Myocyte (in vitro differentiated cells): ENCODE measurements around the gene CDH4. TPM values are rescaled to one million over a fixed set of nuclear protein-coding genes. Genes with fewer than 3 reads are reported as not detected.

Experiments used
- DNase-seq: peaks from one replicate; pipeline ENCODE4 v3.0.0-alpha.2; 2012; ENCODE audit warnings: low read depth
- total RNA-seq: library from RNA; depleted of rRNA; stranded (reverse); fragments of >200 nt; gene quantifications from 2 replicates; pipeline ENCODE4 v1.2.3, GENCODE V29; 2014

Gene CDH4
- total RNA-seq, 1 donor from 2014 or later: 0.45 TPM

DNA sequence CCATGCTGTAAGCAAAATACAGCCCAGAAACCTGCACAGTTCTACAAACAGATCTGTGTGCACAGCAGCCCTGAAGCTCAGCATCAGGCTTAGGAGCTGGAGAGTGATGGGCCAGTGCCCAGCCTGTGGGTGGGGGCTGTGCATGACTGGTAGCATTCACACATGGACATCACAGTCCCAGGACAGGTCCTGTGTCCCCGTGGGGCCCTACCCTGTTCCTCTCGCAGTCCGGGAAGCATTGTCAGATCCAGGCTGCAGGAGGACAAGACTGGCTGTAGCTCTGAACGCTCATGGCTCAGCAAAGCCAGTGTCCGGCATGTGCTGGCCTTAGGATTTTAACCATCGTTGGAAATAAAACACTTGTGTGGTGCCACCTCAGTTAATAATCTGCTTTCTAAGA, 234.1 kb downstream of the CDH4 start:
- DNase-seq: no peak

- no peak for DNase-seq
These were observed 235.4 kb downstream of the CDH4 start for GRCh38 chr20:61487346-61487996.

GRCh38 chr20:61487997-61488371, 235.9 kb downstream of the CDH4 start:
- DNase-seq: no peak

- DNase-seq: no peak
These were observed 238.7 kb downstream of the CDH4 start for GRCh38 chr20:61490721-61491120.

GRCh38 chr20:61492065-61492464, 240.0 kb downstream of the CDH4 start:
- DNase-seq: no peak

DNA sequence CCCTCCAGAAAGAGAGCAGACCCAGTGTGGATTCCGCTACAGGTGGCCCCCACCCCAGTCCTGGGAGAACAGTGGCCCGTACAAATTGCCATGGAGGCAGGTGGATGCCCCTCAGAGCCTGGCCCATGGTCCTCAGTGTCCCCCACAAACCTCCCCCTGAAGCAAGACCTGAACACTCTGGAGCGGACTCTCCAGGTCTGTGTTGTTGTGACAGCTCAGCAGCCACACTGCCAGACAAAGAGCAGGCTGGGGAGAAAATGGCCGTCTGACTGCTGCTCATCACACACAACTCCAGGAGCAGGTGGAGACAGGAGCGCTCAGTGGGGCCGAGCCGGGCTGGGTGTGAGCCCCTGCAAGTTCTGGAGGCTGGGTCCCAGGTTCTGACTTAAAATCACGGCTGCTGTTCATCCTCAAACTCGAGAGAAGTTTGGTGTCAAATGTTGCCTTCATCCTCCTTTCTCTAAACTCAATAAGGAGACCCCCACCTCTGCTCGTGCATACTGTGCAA, 241.8 kb downstream of the CDH4 start:
- no peak for DNase-seq

- DNase-seq: no peak
These were observed 242.9 kb downstream of the CDH4 start for GRCh38 chr20:61494763-61495575.

GRCh38 chr20:61497029-61497627, 245.1 kb downstream of the CDH4 start:
- DNase-seq: no peak

GRCh38 chr20:61499859-61500554, 247.9 kb downstream of the CDH4 start:
- DNase-seq: no peak

GRCh38 chr20:61500791-61501321, 248.8 kb downstream of the CDH4 start:
- no peak for DNase-seq

DNA sequence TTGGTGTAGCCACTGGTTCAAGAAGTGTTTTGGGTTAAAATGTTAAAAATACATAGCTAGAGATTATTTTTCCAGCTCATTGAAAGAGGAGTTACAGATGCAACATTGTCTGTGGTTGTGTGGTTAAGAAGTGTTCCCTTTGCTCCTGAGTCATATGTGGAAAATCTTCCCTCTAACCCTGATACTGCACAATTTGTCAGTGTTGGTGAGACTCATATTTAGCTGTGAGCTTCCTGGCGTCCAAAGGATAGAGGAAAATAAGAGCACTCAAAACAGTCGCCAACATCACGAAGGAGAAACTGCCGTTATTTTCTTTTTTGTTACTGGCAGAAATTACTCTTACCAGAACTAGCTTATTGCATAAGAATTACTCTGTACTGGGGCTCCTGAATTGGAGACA, 250.4 kb downstream of the CDH4 start:
- no peak for DNase-seq

DNA sequence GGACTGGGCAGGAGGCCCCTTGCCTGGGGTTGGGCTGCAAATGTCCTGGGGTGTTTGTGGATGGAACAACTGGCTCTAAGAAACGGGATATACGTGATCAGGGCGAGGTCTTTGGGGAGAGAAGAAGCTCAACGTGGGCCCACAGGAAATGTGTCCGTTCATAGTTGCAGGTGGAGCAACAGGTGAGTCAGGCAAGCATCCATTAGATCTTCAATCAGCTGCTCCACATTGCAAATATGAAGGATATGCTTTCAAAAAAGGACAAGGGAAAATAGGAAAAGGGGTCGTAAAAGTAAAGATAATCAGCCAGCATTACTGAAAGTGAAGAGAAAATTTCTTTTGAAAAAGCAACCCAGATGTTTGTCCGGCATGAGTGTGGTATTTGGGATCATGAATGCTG, 251.0 kb downstream of the CDH4 start:
- no peak for DNase-seq

- no peak for DNase-seq
These were observed 253.4 kb downstream of the CDH4 start for GRCh38 chr20:61505508-61505907.

DNA sequence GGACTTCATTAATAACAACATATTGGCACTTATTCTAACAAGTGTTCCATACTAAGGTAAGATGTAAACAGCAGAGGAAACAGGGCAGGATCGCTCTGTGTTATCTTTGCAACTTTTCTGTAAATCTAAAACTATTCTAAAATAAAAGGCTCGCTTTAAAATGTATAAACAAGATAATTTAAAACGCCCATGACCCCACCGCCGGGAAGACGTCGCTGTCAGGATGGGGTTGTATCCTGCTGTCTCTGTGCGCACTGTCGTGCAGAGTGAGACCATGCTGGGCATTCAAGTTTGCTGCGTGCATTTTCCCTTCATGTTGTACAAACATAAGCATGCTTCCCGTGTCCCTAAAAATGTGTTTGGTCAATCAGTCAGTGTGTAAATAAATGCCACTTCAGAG, 255.7 kb downstream of the CDH4 start:
- DNase-seq: no peak

DNA sequence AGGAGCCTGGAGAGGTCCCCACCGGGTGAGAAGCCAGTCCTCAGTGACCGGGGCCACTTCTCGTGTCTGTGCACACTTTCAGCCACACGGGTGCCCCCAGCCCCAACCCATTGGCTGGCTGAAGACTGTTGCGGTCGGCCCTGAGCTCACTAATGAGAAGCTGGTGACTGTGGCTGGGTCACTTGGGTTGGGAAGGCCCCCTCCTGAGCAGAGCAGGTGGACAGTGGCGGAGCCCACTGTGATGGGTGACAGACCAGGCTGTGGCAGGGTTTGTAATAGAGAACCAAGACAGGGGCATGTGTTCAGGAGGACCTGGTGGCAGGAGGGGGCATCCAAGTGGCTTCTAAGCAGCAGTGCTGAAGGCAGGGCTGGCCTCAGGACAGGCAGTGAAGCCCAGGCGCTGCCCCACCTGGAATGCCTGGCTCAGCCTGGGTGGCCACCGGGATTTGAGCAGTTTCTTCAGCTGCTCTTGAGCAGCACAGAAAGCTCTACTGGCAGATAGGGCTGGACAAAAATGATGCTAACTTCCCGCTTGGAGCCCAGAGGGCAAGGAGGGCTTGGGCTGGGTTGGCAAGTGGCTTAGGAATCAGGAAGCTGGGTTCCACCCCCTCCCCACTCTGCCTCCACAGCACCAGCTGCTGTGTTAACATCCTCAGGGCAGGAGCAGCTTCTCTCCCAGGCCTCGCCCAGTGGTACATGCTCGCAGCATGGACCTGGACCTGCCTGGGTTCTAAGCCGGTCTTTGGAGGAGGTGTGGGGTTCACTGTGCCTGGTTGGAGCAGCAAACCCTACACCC, 256.4 kb downstream of the CDH4 start:
- DNase-seq: no peak

DNA sequence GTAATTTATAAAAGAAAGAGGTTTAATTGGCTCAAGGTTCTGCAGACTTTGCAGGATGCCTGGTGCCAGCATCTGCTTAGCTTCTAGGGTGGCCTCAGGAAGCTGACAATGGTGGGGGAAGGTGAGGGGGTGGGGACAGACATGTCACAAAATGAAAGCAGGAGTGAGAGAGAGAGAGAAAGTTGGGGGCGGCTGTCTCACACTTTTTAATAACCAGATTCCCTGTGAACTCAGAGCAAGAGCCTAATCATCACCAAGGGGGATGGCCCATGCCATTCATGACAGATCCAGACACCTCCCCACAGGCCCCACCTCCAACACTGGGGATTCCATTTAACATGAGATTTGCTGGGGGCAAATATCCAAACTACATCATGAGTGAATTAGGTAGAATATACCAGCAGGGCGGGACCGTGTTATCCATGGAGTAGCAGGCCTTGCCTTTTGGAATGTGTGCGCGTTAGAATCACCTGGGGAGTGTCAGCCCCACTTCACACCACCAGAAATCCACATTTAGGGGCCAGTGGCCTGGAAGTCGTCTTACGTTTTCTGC, 258.8 kb downstream of the CDH4 start:
- no peak for DNase-seq

DNA sequence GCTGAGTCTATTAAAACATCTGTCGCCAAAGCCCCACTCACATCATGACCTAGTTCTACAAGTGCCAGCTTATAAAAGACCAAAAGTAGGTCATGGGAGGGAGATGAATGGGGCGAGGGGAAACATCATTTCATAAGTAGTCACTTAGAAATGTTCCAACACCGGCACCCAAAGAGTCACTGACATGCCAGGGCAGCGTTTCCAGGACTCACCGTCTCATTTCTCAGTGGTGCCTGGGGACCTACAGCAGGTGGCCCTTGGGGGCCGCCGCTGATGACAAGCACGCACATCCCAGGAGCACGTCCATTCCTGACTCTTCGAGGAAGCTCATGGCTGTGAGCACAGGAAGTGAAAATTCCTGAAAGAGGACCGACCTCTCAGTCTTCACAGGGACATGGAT, 260.4 kb downstream of the CDH4 start:
- DNase-seq: no peak

- no peak for DNase-seq
These were observed 261.3 kb downstream of the CDH4 start for GRCh38 chr20:61513124-61514017.

GRCh38 chr20:61514018-61514365, 261.9 kb downstream of the CDH4 start:
- DNase-seq: no peak
